Suprapubic skin (tissue), 4 donors: ENCODE data around the gene ACP1. TPM values are rescaled to one million over a fixed set of nuclear protein-coding genes. Genes with fewer than 3 reads are reported as not detected.
A peak's percentile ranks its signal among the peaks of the same experiment; 100 is the strongest.

Experiments
- DNase-seq, 2 donors: peaks; one replicate each; pipeline ENCODE4 v3.0.0-alpha.2; 2019; ENCODE audit warnings: low spot score in 2 of 2
- H3K27ac ChIP-seq: fragments of 200-600 bp; sonication (generic); one replicate; pipeline ENCODE4 v1.5.1; 2019
- H3K27me3 ChIP-seq: fragments of 200-600 bp; sonication (generic); one replicate; pipeline ENCODE4 v1.5.1; 2019
- H3K36me3 ChIP-seq: fragments of 200-600 bp; sonication (generic); one replicate; pipeline ENCODE4 v1.5.1; 2019
- H3K4me1 ChIP-seq: fragments of 200-600 bp; sonication (generic); one replicate; pipeline ENCODE4 v1.5.1; 2019
- H3K4me3 ChIP-seq: fragments of 200-600 bp; sonication (generic); one replicate; pipeline ENCODE4 v1.5.1; 2019; ENCODE audit warnings: mild to moderate bottlenecking
- H3K9me3 ChIP-seq: fragments of 200-600 bp; sonication (generic); one replicate; pipeline ENCODE4 v1.5.1; 2019
- CTCF ChIP-seq, 2 donors: fragments of 200-600 bp in 1 of 2; fragments of 450-650 bp in 1 of 2; sonication (generic) in 1 of 2; IDR thresholded peaks; one replicate each; pipeline ENCODE4 v1.5.1; 2016 to 2019; ENCODE audit warnings: antibody characterized with exemption in 2 of 2, mild to moderate bottlenecking in 1 of 2, moderate library complexity in 1 of 2
- EP300 ChIP-seq: sonication (generic); formaldehyde crosslinking; IDR thresholded peaks from one replicate; pipeline ENCODE4 v1.6.1; 2017; ENCODE audit warnings: antibody characterized with exemption
- POLR2A ChIP-seq, 2 donors: fragments of 450-650 bp; IDR thresholded peaks; one replicate each; pipeline ENCODE4 v1.6.1; 2017; ENCODE audit warnings: antibody characterized with exemption in 2 of 2, mild to moderate bottlenecking in 2 of 2, moderate library complexity in 2 of 2
- POLR2AphosphoS5 ChIP-seq, 3 donors: sonication (generic); formaldehyde crosslinking; IDR thresholded peaks; one replicate each; pipeline ENCODE4 v1.6.1; 2017; ENCODE audit warnings: antibody characterized with exemption in 3 of 3
- WGBS: methylation state at CpG from one replicate; pipeline ENCODE4 v1.1.5; 2018; 5-methylcytosine and 5-hydroxymethylcytosine counted together
- total RNA-seq, 4 donors: library from RNA; depleted of rRNA; stranded (reverse); fragments of >200 nt; gene quantifications; one replicate each; pipeline ENCODE4 v1.1.0, GENCODE V29; 2016

The ACP1 gene
- total RNA-seq: 10 to 100 TPM; 72.4 to 90.8 (median 73.0) TPM

GRCh38 chr2:264493-265468 is at the start of gene ACP1:
TSS of gene ACP1 (plus strand) at chr2:264947. CDS start at chr2:264965, 18 bp downstream.
- H3K4me1 ChIP-seq: peaks cover 47% of the 10 kb centered on the region
- peak; percentile 96 for DNase-seq
- TF ChIP-seq POLR2A (IDR thresholded peaks at IDR 0.05) (peak in 1 of 2 donors; percentile 82), POLR2AphosphoS5 (IDR thresholded peaks at IDR 0.05) (peak; percentile 50 to 85 (median 53)), EP300 (no peak), CTCF (IDR thresholded peaks at IDR 0.05) (no peak)
- peaks cover 3% of the 10 kb centered on the region for H3K36me3 ChIP-seq
- WGBS: 0% methylated on average over 30 of the region's 73 CpGs
- no peaks in the 10 kb centered on the region for H3K9me3 ChIP-seq
- peak within 1 kb of the TSS; percentile 92 for H3K27ac ChIP-seq
- H3K27me3 ChIP-seq: no peaks in the 10 kb centered on the region
- peak within 1 kb of the TSS; percentile 67 for H3K4me3 ChIP-seq

- no peaks in the 10 kb centered on the region for H3K9me3 ChIP-seq
- TF ChIP-seq POLR2A (IDR thresholded peaks at IDR 0.05) (no peak), CTCF (IDR thresholded peaks at IDR 0.05) (no peak), EP300 (no peak), POLR2AphosphoS5 (IDR thresholded peaks at IDR 0.05) (no peak)
- no peaks in the 10 kb centered on the region for H3K4me1 ChIP-seq
- H3K27ac ChIP-seq: no peak overlapping the region
- H3K27me3 ChIP-seq: peaks cover 15% of the 10 kb centered on the region
- no peak for DNase-seq
- WGBS: 92% methylated on average over 3 of the region's 3 CpGs
- peaks cover 25% of the 10 kb centered on the region for H3K36me3 ChIP-seq
- H3K4me3 ChIP-seq: no peak overlapping the region
These were observed 48.7 kb upstream of the ACP1 start for GRCh38 chr2:216068-216467.

GRCh38 chr2:223451-223850 is 41.3 kb upstream of the ACP1 start:
- Histone ChIP-seq H3K4me1 (no peaks in the 10 kb centered on the region), H3K4me3 (no peak overlapping the region), H3K27me3 (no peaks in the 10 kb centered on the region), H3K9me3 (no peaks in the 10 kb centered on the region), H3K36me3 (peaks cover 70% of the 10 kb centered on the region), H3K27ac (no peak overlapping the region)
- TF ChIP-seq CTCF (IDR thresholded peaks at IDR 0.05): no peak
- no peak for TF ChIP-seq POLR2AphosphoS5 (IDR thresholded peaks at IDR 0.05)
- no peak for TF ChIP-seq POLR2A (IDR thresholded peaks at IDR 0.05)
- TF ChIP-seq EP300: no peak
- 91% methylated on average over 4 of the region's 4 CpGs for WGBS
- DNase-seq: no peak

- Histone ChIP-seq H3K27me3 (no peaks in the 10 kb centered on the region), H3K27ac (no peak overlapping the region), H3K4me3 (no peak overlapping the region), H3K4me1 (no peaks in the 10 kb centered on the region), H3K36me3 (peaks cover 70% of the 10 kb centered on the region), H3K9me3 (no peaks in the 10 kb centered on the region)
- TF ChIP-seq POLR2AphosphoS5 (IDR thresholded peaks at IDR 0.05) (no peak), EP300 (no peak), POLR2A (IDR thresholded peaks at IDR 0.05) (no peak), CTCF (IDR thresholded peaks at IDR 0.05) (no peak)
- WGBS: 91% methylated on average over 6 of the region's 6 CpGs
- DNase-seq: no peak
These were observed 40.6 kb upstream of the ACP1 start for GRCh38 chr2:223971-224760.

- no peaks in the 10 kb centered on the region for H3K4me1 ChIP-seq
- H3K9me3 ChIP-seq: no peaks in the 10 kb centered on the region
- WGBS: 96% methylated on average over 9 of the region's 9 CpGs
- TF ChIP-seq CTCF (IDR thresholded peaks at IDR 0.05): no peak
- TF ChIP-seq POLR2A (IDR thresholded peaks at IDR 0.05): no peak
- no peak for TF ChIP-seq EP300
- no peak for TF ChIP-seq POLR2AphosphoS5 (IDR thresholded peaks at IDR 0.05)
- H3K27ac ChIP-seq: no peak overlapping the region
- peaks cover 74% of the 10 kb centered on the region for H3K36me3 ChIP-seq
- H3K4me3 ChIP-seq: no peak overlapping the region
- no peak for DNase-seq
- no peaks in the 10 kb centered on the region for H3K27me3 ChIP-seq
These were observed 36.6 kb upstream of the ACP1 start for GRCh38 chr2:228115-228514.
